Central memory CD4-positive, alpha-beta T cell (primary cell): ENCODE measurements around the gene KIAA1217.
"Not testable (repeated sequence)": the region's sequence is repeated elsewhere in the genome, so short reads cannot be mapped to it uniquely, and the experiment has no call there.

Experiments used
- DNase-seq: peaks from one replicate; pipeline ENCODE4 v3.0.0; 2022

KIAA1217 gene

GRCh38 chr10:24341371-24341770 is 132.4 kb downstream of the KIAA1217 start:
- DNase-seq, result no peak

GRCh38 chr10:24341897-24342296 is 133.0 kb downstream of the KIAA1217 start:
- no peak for DNase-seq

- no peak for DNase-seq
Measured at GRCh38 chr10:24343686-24344085, 134.7 kb downstream of the KIAA1217 start.

GRCh38 chr10:24344279-24344678 is 135.3 kb downstream of the KIAA1217 start:
- no peak for DNase-seq

GRCh38 chr10:24344695-24345463 is 135.9 kb downstream of the KIAA1217 start:
- DNase-seq, result no peak

- no peak for DNase-seq
Measured at GRCh38 chr10:24346877-24347519, 138.1 kb downstream of the KIAA1217 start.

GRCh38 chr10:24349379-24350001 is 140.6 kb downstream of the KIAA1217 start:
- no peak for DNase-seq

GRCh38 chr10:24350070-24350921 is 141.4 kb downstream of the KIAA1217 start:
- no peak for DNase-seq

GRCh38 chr10:24350922-24351225 is 141.9 kb downstream of the KIAA1217 start:
- not testable (repeated sequence) for DNase-seq

GRCh38 chr10:24351961-24352360 is 143.0 kb downstream of the KIAA1217 start:
- DNase-seq, result no peak

- no peak for DNase-seq
Measured at GRCh38 chr10:24352399-24352798, 143.5 kb downstream of the KIAA1217 start.

- no peak for DNase-seq
Measured at GRCh38 chr10:24353319-24353718, 144.4 kb downstream of the KIAA1217 start.

GRCh38 chr10:24355056-24355688 is 146.2 kb downstream of the KIAA1217 start:
- DNase-seq, result no peak

- DNase-seq, result no peak
Measured at GRCh38 chr10:24357344-24358004, 148.5 kb downstream of the KIAA1217 start.

GRCh38 chr10:24358022-24358421 is 149.1 kb downstream of the KIAA1217 start:
- no peak for DNase-seq

GRCh38 chr10:24360282-24361127 is 151.6 kb downstream of the KIAA1217 start:
- no peak for DNase-seq

GRCh38 chr10:24363070-24363469 is 154.1 kb downstream of the KIAA1217 start:
- no peak for DNase-seq

GRCh38 chr10:24367688-24368087 is 158.8 kb downstream of the KIAA1217 start:
- DNase-seq, result no peak

GRCh38 chr10:24370877-24371276 is 161.9 kb downstream of the KIAA1217 start:
- DNase-seq, result no peak

- DNase-seq, result no peak
Measured at GRCh38 chr10:24371396-24371795, 162.5 kb downstream of the KIAA1217 start.
